Measurements from ENCODE around the gene MPO. TPM values are rescaled to one million over a fixed set of nuclear protein-coding genes. Genes with fewer than 3 reads are reported as not detected.

Gene MPO
- total and polyA plus RNA-seq, 2 donors (not counting 1 experiment from before 2014, with no cell fraction given), result 0.01 TPM; not detected in 1

GRCh38 chr17:58282442-58282841 lies 1.7 kb upstream of the MPO start:
- no peak overlapping the region for H3K9ac ChIP-seq (ENCODE audit: insufficient read depth, low read length)
- H4K20me1 ChIP-seq (ENCODE audit: control insufficient read depth, extremely low read depth, insufficient read depth, low read length), result no peaks in the 10 kb centered on the region
- no peak overlapping the region for H3K27ac ChIP-seq (ENCODE audit: insufficient read depth, low read length)
- no peak for TF ChIP-seq EZH2 (IDR thresholded peaks at IDR 0.05; ENCODE audit: low read length, missing control alignments)
- TF ChIP-seq CTCF (conservative IDR thresholded peaks at IDR 0.05 in 1 of 2, IDR thresholded peaks at IDR 0.05 in 1 of 2; ENCODE audit: low read depth in 1 of 2, low read length in 2 of 2), result no peak
- no peak overlapping the region for H3K4me2 ChIP-seq (ENCODE audit: extremely low read depth, insufficient read depth, low read length)
- no peak for DNase-seq (ENCODE audit: low read depth in 2 of 2)
- H3K36me3 ChIP-seq (ENCODE audit: control insufficient read depth, insufficient read depth, low read length), result no peaks in the 10 kb centered on the region
- no peaks in the 10 kb centered on the region for H3K9me3 ChIP-seq (ENCODE audit: control insufficient read depth, insufficient read depth, low read depth, low read length)
- no peaks in the 10 kb centered on the region for H3K4me1 ChIP-seq (ENCODE audit: control insufficient read depth, extremely low read depth, insufficient read depth, low read length)
- H3K4me3 ChIP-seq (replicated peaks in 1 of 4; ENCODE audit: control extremely low read depth in 1 of 4, insufficient read depth in 1 of 4, low read depth in 3 of 4, low read length in 4 of 4), result no peak overlapping the region
- no peaks in the 10 kb centered on the region for H3K27me3 ChIP-seq (ENCODE audit: control insufficient read depth, insufficient read depth, low read length)
- no peaks in the 10 kb centered on the region for H3K79me2 ChIP-seq (ENCODE audit: control insufficient read depth, insufficient read depth, low read length)
- H2AFZ ChIP-seq (ENCODE audit: low read length), result no peak overlapping the region

GRCh38 chr17:58281511-58282011 lies 826 bp upstream of the MPO start:
- no peaks in the 10 kb centered on the region for H3K9me3 ChIP-seq (ENCODE audit: control insufficient read depth, insufficient read depth, low read depth, low read length)
- H4K20me1 ChIP-seq (ENCODE audit: control insufficient read depth, extremely low read depth, insufficient read depth, low read length), result no peaks in the 10 kb centered on the region
- no peak overlapping the region for H3K9ac ChIP-seq (ENCODE audit: insufficient read depth, low read length)
- no peak for DNase-seq (ENCODE audit: low read depth in 2 of 2)
- no peaks in the 10 kb centered on the region for H3K27me3 ChIP-seq (ENCODE audit: control insufficient read depth, insufficient read depth, low read length)
- H3K4me1 ChIP-seq (ENCODE audit: control insufficient read depth, extremely low read depth, insufficient read depth, low read length), result no peaks in the 10 kb centered on the region
- no peak overlapping the region for H3K4me2 ChIP-seq (ENCODE audit: extremely low read depth, insufficient read depth, low read length)
- H3K79me2 ChIP-seq (ENCODE audit: control insufficient read depth, insufficient read depth, low read length), result no peaks in the 10 kb centered on the region
- TF ChIP-seq EZH2 (IDR thresholded peaks at IDR 0.05; ENCODE audit: low read length, missing control alignments) (no peak), CTCF (conservative IDR thresholded peaks at IDR 0.05 in 1 of 2, IDR thresholded peaks at IDR 0.05 in 1 of 2; ENCODE audit: low read depth in 1 of 2, low read length in 2 of 2) (no peak)
- H3K4me3 ChIP-seq (replicated peaks in 1 of 4; ENCODE audit: control extremely low read depth in 1 of 4, insufficient read depth in 1 of 4, low read depth in 3 of 4, low read length in 4 of 4), result no peak overlapping the region
- no peak overlapping the region for H3K27ac ChIP-seq (ENCODE audit: insufficient read depth, low read length)
- no peak overlapping the region for H2AFZ ChIP-seq (ENCODE audit: low read length)
- no peaks in the 10 kb centered on the region for H3K36me3 ChIP-seq (ENCODE audit: control insufficient read depth, insufficient read depth, low read length)

GRCh38 chr17:58279736-58280479 lies 827 bp downstream of the MPO start:
- H2AFZ ChIP-seq (ENCODE audit: low read length), result no peak overlapping the region
- H3K4me1 ChIP-seq (ENCODE audit: control insufficient read depth, extremely low read depth, insufficient read depth, low read length), result no peaks in the 10 kb centered on the region
- DNase-seq (ENCODE audit: low read depth in 2 of 2), result no peak
- no peak overlapping the region for H3K4me2 ChIP-seq (ENCODE audit: extremely low read depth, insufficient read depth, low read length)
- H3K9me3 ChIP-seq (ENCODE audit: control insufficient read depth, insufficient read depth, low read depth, low read length), result no peaks in the 10 kb centered on the region
- no peak overlapping the region for H3K27ac ChIP-seq (ENCODE audit: insufficient read depth, low read length)
- H4K20me1 ChIP-seq (ENCODE audit: control insufficient read depth, extremely low read depth, insufficient read depth, low read length), result no peaks in the 10 kb centered on the region
- TF ChIP-seq EZH2 (IDR thresholded peaks at IDR 0.05; ENCODE audit: low read length, missing control alignments) (no peak), CTCF (conservative IDR thresholded peaks at IDR 0.05 in 1 of 2, IDR thresholded peaks at IDR 0.05 in 1 of 2; ENCODE audit: low read depth in 1 of 2, low read length in 2 of 2) (no peak)
- no peaks in the 10 kb centered on the region for H3K79me2 ChIP-seq (ENCODE audit: control insufficient read depth, insufficient read depth, low read length)
- H3K27me3 ChIP-seq (ENCODE audit: control insufficient read depth, insufficient read depth, low read length), result no peaks in the 10 kb centered on the region
- H3K36me3 ChIP-seq (ENCODE audit: control insufficient read depth, insufficient read depth, low read length), result no peaks in the 10 kb centered on the region
- no peak overlapping the region for H3K4me3 ChIP-seq (replicated peaks in 1 of 4; ENCODE audit: control extremely low read depth in 1 of 4, insufficient read depth in 1 of 4, low read depth in 3 of 4, low read length in 4 of 4)
- no peak overlapping the region for H3K9ac ChIP-seq (ENCODE audit: insufficient read depth, low read length)
